G401.6 (cell line): Measurements from ENCODE around the gene PPARG.
"Not testable (repeated sequence)": the region's sequence is repeated elsewhere in the genome, so short reads cannot be mapped to it uniquely, and the experiment has no call there.

Experiments used
- FAIRE-seq: peaks from 2 replicates; lab custom pipeline; 2012; peaks lifted over from hg19 to GRCh38; lab: Jason Lieb, UNC

The PPARG gene

GRCh38 chr3:12444582-12445471 is 156.0 kb downstream of the PPARG start:
- no peak for FAIRE-seq

DNA sequence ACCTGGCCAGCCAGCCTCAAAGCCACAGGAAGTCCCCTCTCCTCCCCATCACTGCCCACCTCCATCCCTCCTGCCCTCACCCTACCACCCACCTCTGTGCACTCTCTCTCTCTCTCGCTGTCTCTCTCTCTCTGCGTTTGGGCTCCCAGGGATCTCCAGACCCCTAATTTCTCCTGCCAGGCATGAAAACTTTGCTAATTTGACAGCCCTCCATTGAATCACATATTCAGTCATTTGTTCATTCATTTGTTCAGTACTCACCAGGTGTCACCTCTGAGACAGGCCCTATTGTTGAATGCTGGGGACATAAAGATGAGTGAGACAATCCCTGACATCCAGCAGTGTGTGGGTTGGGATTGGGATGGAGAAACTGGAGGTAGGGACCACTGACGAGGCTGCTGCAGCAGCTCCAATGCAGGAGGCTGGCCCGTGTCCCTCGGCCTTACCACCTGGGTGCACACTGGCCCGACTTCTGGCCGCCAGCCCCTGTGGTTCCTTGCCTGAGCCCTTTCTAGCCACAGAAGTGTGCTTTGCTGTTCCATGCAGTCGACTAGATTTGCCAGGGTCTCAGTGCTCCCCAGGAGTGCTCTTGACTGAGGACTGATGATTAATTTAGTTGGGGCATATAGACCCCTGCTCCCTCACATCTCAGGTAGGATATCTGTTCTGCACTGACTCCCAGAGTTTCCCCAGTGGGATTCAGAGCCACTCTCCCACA is 156.8 kb downstream of the PPARG start:
- no peak for FAIRE-seq

GRCh38 chr3:12446298-12446697 is 157.4 kb downstream of the PPARG start:
- no peak for FAIRE-seq

- no peak for FAIRE-seq
Observed at GRCh38 chr3:12447075-12447474, 158.2 kb downstream of the PPARG start.

DNA sequence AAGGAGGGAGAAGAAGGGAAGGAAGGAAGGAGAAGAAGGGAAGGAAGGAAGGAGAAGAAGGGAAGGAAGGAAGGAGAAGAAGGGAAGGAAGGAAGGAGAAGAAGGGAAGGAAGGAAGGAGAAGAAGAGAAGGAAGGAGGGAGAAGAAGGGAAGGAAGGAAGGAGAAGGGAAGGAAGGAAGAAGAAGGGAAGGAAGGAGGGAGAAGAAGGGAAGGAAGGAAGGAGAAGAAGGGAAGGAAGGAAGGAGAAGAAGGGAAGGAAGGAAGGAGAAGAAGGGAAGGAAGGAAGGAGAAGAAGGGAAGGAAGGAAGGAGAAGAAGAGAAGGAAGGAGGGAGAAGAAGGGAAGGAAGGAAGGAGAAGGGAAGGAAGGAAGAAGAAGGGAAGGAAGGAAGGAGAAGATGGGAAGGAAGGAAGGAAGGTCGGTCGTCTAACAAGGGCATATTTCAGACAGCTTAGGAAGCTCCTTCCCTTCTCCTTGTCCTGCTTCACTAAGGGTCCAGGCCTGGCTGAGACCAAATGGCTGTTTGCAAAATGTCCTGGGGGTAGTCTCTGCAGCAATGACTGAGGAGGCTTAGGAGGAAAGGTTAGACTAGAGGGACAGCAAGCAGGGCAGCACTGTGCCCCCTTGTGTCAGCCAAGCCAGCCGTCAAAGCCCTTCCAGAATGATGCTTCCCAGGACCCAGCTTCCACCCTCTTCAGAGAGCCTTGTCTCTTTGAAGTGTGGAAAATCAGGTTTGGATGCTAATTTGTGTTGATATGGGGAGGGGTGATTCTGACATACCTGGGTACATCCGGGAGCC is 159.7 kb downstream of the PPARG start:
- not testable (repeated sequence) for FAIRE-seq

DNA sequence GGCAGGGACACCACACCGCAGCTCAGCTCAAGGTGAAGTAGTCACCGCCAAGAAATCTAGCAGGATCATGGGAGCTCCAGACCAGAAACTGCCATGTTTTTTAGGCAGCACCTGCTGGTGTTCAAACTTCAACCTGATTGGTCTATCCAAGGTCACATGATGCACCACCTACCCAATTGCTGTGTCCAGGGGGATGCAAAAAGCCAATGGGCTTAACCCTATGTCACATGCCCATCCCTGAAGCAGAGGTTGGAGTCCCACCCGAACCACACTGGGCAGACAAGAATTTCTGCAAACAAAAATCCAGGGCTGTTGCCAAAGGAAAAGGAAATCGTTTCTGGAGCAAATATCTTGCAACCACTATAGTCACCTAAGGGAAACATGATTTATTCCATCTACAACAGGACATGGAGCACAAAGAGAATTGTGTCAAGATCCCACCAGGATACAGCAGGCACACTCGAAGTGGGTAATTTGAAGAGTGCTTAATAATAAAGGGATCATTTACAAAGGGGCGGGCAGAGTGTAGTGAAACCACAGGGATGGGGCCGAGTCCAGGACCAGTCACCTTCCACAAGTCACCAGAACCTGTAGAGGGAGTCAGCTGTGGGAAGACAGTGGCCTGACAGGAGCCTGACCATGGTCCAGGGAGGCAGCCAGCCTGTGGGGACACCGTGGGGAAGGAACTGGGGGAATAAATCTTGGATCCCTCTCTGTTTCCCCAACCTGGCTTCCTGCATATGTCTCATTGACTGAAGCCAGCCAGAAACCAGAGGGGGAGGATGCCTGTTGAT is 161.2 kb downstream of the PPARG start:
- no peak for FAIRE-seq

GRCh38 chr3:12451481-12451880 is 162.6 kb downstream of the PPARG start:
- no peak for FAIRE-seq

GRCh38 chr3:12451960-12452359 is 163.1 kb downstream of the PPARG start:
- FAIRE-seq: no peak

- no peak for FAIRE-seq
Observed at GRCh38 chr3:12452361-12453330, 163.8 kb downstream of the PPARG start.

DNA sequence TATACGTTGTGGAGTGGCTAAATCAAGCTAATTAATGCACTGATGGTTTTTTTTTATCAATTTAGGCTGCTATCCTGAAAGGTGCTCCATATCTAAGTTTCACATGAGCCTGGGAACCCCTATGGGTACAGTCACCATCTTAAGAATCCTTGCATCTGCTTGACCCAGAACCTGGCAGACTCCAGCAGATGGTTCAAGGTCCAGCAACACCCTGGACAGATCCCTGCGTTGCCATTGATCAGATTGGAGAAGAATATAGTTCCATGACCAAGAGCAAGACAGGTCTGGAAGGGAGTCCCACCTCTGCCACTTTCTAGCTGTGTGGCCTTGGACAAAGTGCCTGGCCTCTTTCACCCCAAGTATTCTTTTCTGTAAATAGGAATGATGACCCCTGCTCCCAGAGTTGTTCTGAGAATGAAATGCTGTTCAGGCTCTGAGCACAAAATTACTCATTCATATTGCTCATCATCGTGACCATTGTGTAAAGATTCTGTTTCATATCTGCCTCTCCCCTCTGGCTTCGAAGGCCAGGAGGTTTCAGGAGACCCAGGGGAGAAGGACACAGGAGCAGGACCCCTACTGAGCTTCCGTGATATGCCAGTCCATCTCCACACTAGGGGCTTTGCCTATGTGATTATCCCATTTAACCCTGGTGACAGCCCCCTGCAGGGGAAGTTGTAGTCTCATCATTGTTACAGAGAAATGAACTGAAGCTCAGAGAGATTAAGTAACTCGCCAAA is 165.4 kb downstream of the PPARG start:
- FAIRE-seq: no peak

GRCh38 chr3:12454816-12455121 is 165.9 kb downstream of the PPARG start:
- no peak for FAIRE-seq

DNA sequence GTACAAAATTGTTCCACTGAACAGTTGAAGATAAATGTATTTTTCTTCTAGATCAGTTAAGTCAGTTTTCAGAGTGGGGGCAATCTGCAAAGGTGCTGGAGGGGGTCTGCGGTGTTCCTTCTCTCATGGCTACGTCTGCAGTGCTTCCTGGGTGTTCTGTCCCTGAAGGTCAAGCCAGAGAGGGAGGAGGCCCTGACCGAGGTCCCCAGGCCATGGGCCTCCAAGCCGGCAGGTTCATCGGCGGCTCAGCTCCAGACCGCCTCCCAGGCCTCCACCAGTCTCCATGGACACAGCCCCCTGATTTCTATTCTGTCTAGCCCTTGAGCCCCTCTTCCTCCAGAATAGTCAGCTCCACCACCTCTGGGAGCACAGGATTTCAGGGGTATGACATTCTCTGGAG is 166.9 kb downstream of the PPARG start:
- no peak for FAIRE-seq

DNA sequence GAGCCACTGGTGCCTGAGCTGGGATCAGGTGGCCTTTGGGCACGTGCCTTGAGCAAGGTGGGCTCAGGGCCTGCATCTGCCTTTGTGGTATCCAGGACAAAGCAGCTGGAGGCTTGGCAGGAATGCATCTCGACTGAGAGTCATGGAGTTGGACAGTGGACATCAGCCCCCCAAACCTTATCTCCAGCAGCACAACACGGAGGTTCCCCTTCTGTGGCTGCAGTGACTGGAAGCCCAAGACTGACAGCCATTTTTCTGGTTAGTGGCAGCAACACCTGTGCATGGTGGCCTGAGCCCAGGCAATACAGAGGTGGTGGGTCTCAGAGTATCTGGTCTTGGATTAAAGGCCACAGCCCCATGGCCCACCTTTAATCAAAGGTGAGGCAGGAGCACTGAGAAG is 167.6 kb downstream of the PPARG start:
- FAIRE-seq: no peak

GRCh38 chr3:12457380-12457779 is 168.5 kb downstream of the PPARG start:
- FAIRE-seq: not testable (repeated sequence)

DNA sequence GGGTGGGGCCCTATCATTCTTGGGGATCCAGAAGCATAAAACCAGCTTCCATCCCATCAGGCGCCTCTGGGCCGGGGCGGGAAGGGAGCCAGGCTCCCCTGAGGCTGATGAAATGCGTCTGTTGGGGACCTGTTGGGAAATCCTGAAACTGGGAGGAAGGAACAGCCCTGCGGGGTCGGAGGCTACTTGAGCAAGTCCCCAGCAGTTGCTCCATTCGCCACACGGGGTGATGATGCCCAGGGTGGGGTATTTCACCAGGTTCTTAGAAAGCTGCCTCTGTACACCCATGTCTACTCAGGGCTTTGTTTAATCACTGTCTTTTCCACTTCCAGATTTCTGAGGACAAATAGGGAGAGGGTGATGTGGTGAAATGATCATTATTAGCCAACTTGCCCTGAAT is 170.0 kb downstream of the PPARG start:
- no peak for FAIRE-seq

DNA sequence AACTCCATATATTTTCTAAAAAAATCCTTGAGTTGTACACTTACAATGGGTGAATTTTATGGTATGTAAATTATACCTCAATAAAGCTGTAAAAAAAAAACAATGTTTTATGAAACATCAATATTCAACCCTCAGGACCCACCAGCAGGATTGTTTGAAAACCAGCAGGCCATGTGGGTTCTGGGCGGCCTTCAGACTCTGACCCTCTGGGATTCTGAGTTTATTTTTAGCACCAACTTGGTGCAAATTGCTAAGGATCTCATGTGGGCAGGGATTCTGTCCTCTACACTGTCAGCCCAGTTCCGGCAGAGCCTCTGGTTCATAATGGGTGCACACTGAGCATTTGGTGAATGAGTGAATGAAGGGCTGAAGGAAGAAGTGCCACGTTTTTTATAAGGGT is 171.3 kb downstream of the PPARG start:
- no peak for FAIRE-seq

- no peak for FAIRE-seq
Observed at GRCh38 chr3:12461097-12461649, 172.3 kb downstream of the PPARG start.

- no peak for FAIRE-seq
Observed at GRCh38 chr3:12462159-12462947, 173.5 kb downstream of the PPARG start.

DNA sequence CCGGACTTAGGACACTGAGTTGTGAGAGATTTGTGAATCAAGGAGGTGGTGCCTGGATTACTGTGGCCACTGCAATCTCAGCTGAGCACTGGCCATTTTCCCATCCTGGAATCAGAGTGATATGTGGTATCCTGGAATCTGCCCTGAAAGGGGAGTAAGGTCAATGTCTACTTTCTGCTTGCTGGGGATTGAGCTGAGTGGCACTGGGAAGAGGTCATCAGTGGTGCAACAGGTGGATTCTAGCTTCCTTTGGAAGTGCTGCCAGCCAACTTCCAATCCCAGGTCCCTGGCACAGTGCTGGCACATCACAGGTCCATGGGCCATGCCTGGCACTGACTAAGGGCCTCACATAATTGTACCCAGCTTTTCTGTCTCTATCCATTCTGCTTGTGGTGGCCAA is 174.8 kb downstream of the PPARG start:
- no peak for FAIRE-seq
